ENCODE results near the gene KMO.

- TF ChIP-seq POLR2AphosphoS5 (IDR thresholded peaks at IDR 0.05) (no peak), CTCF (IDR thresholded peaks at IDR 0.05) (no peak), POLR2A (IDR thresholded peaks at IDR 0.05) (no peak), EP300 (IDR thresholded peaks at IDR 0.05) (no peak)
These were observed 54.8 kb downstream of the KMO start for GRCh38 chr1:241586905-241587512.
